Measurements from ENCODE around the gene NTM.

NTM gene

DNA sequence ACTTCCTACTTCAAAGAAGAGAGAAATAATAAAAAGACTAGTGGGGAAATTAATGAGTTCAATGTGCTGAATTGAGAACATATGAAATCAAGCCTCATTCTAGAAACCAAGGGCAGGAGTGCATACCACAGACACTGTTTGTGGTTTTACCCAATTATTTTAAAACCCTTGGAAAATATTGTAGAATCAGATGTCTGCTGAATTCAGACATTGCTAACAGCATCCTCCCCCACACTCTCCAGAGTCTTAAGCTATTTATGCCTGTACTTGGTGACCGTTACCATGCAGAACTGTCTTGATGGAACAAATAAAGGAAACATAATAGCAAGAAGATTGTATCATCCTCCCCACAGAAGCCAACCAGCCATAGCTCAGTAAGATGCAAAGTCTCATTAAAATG, 850.1 kb downstream of the NTM start:
- no peak for DNase-seq (ENCODE audit: low spot score)

DNA sequence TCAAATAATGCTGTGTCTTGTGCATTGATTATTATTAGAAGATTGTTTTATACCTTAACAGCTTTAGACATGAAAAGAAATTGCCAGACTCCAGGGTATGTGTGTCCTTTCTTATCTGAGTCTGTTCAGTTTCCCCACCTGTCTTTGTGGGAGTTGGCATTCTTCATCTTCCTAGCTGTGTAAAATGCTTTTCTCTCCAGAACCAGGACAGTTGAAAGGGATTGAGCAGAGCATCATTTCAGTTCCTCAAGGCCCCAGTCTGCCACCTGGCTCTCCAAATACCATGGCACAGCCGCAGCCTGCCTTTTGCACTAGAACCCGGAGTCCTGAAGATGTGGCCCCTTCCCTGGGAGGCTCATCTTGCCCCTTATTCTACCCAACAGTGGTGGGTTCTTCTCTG, 851.9 kb downstream of the NTM start:
- DNase-seq (ENCODE audit: low spot score), result no peak

DNA sequence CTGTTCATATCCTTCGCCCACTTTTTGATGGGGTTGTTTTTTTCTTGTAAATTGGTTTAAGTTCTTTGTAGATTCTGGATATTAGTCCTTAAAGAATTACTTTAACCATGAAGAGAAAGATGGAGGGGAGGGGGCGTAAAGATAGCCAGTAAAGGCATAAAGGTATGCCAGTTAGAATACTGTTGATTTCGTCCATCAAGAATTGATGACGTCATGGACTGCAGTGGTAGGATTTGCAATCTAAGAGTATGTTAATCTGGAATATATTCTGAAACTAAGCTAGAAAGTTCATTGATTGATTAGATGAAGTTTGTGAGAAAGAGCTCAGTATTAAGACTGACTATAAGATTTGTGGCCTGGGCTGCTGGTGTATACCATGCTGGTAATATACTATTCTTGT, 856.1 kb downstream of the NTM start:
- no peak for DNase-seq (ENCODE audit: low spot score)

DNA sequence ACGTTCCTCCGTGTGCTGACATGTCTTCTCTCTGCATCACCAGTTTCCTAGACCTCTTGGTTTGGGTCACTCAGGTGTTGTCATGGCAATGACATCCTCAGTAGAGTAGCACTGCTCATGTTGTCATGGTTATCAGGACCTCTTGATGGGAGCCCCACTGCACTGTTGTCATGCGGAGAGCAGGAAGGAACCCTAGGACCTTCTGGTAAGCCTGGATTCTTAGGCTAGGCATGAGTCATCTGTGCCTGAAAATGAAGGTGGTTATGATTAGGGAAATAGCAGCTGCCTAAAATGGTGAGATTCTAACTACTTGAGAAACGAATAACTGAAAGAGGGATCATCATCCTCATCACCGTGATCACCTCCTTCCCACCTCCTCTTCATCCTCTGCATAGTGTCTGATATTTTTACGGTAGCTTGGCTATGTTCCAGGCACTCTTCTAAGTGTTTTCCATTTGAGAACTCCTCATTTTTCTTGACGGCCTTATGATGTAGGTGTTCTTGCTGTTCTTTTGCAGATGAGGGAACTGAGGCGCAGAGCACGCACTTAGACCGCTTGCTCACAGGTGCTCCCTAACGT, 858.4 kb downstream of the NTM start:
- DNase-seq (ENCODE audit: low spot score), result no peak

DNA sequence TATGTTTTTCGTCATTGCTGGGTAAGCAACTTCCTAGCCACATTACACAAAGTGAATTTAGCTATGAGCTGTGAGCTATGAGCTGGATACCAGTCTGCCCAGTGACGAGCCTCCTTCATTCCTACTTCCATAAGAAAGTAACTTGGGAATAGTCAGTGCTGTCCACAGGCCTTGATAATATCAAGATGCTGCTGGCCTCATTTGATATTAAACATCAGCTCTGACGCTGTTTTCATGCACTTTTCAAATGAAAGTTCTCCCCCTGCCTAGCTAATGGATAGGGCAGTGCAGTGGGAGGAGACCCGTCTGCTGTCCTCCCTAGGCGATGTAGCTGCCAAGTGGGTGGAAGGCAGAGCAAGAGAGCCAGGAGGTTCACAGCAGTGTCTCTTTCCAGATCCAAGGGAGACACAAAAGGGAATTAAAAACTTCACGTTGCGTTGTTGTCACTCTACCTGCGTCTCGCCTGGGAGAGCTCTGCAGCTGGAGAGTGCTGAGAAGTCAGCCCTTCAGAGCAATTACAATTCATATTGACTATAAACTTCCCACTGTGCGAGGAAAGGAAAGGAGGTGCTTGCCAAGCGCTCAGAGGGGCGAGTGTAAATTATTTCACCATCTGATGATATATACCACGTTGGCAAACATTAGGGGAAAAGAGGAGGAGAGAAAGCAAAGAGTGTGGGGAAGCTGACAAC, 861.4 kb downstream of the NTM start:
- no peak for DNase-seq (ENCODE audit: low spot score)

DNA sequence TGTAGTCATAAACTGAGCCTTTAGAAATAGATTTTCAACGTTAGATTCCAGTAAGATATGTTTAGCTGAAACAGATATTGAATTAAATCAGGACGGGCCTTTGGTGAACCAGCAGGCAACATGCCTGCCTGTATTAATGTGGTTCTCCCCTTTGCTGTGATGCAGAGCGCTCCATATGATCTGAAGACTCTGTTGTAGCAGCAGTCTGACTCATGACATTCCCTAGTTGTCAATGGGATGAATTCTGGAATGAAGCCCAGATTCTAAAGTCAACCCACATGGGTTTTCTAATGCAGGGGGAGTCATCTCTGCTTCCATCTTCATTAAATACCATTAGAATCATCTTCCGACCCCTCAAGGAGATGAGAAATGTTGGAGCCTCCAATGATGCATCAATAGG, 864.5 kb downstream of the NTM start:
- DNase-seq (ENCODE audit: low spot score), result no peak

DNA sequence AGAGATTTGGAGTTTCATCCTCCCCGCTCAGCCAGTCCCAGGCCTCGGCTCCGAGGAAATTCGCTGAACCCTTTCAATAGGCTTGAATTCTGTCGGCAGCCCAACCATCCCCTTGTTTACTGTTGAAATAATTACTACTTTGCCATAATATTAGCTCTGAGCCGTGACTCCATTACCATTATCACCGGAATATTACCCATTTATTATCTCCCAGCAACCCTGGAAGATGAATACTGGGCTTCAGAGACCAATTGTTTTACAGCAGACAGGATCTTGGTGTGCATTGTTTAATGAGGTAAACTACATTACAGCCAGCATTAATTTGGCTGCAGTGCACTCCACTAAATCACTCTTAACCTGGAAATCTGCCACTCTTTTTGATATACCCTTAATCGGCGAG, 867.4 kb downstream of the NTM start:
- DNase-seq (ENCODE audit: low spot score), result no peak

DNA sequence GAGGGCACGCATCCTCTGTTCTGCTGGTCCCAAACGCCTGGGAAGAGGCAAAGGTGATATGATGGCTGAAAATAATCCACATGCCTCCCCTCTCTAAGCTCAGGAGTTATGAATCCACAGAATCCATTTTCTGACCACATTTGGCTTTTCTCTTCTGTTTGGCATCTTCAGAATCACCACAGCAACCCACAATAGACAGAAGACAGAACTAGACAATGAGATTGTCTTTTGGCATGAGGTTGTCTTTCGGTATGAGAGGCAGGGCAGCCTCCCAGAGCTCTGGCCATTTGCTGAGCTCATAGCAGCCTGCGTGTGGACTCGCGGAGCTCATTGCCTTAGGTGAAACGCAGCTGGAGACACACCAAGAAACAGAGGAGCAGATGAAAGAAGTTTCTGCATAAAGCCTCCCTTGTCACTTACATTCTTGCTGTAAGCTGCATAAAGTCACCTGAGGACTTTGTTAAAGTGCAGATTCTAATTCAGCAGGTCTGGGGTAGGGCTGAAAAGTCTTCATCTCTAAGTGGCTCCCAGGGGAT, 868.0 kb downstream of the NTM start:
- DNase-seq (ENCODE audit: low spot score), result no peak

DNA sequence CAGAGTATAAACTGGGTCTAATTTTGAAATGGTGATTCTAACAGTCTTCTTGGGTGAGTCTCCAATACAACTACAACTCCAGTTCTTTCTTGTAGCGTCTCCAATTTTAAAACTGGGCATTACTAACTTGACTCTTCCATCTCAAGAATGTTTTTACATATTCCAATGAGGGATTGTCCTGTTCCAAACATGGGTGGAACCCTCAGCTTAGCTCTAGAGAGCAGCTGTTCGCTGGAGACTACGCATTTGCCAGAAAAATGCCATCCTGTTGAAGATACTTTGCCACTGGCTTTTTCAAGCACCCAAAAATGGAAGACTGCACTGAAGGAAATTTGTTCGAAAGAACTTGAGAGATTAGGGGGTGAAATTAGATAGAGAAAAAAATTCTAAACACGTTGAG, 870.0 kb downstream of the NTM start:
- no peak for DNase-seq (ENCODE audit: low spot score)

DNA sequence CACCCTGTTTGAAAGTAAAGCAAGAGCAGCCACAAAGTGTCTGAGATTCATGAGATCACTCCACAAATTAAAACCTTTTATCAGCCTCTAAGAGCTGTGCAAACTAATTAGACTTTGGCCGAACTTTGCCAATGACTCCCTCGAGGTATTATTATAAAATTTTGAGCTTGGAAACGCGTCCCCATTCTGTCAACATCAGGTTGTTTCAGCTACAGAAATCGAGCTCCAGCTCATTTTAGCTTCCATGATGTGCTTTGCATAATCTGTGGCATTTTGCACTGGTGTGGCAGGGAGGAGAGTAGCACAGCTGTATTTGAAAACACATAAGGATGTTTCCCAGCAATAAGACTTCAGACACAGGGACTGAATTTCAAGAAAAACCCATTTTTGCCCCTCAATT, 872.2 kb downstream of the NTM start:
- no peak for DNase-seq (ENCODE audit: low spot score)

DNA sequence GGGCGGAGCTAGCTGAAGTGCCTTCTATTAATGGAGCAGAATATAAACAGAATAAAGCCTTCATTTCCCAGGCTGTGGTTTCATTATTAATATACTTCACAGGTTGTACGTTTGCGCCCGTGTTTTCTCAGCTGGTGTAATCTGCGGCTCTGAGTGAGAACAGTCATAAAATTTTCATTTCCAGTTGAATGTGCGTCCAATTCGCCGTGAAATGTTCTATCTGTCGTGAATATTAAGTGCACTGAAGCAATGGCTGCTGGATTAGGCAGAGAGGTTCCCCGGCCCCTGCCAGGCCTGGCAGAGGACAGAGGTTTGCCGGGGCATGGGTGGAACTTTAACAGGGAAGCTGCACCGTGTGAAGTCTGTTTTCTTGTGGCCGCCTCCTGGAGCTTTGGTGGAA, 874.4 kb downstream of the NTM start:
- DNase-seq (ENCODE audit: low spot score), result no peak

DNA sequence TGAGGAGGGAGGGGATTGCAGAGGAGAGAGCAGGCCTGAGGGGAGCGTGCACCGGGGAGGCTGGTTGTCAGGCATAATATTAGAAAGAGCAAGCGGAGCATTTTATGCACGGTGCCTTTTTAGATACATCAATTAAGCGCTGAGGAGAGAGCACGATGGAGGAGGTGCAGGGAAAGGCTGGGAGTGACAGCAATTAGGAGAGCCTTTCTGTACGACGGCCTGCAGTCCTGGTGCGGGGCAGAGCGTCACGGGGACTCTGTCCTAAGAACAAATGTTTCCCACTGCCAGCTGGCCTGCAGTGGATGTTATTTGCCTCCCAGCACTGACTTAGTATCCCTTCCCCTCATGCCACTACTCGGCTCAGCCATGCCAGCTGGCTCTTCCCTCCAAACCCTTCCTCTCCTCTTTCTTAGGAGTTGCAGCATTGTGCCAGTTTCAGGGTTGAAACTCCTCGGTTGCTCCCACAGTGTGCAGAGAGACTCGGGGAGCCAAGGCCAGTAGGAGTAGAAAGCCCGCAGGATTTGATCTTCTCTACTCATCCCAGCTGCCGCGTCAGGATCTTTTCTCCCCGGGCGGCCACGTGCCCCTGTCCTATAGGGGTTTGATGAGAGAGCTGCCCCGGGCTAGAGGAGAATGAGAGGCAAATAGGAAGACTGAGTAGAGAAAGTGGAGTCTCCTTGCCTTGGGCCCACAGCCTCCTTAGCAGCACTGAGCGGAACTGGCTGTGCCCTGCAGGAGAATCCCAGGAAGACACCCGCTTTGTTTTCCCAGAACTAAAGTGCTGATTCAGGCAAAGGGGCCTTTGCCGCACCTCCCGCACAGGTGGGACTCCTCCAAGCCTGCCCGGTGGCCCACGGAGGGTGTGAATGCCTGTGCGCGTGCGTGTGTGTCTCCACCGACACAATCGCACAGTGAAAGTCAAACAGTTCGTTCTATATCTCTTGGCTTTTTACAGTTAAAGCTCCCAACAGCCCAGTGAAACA, 875.3 kb downstream of the NTM start:
- DNase-seq (ENCODE audit: low spot score), result no peak

DNA sequence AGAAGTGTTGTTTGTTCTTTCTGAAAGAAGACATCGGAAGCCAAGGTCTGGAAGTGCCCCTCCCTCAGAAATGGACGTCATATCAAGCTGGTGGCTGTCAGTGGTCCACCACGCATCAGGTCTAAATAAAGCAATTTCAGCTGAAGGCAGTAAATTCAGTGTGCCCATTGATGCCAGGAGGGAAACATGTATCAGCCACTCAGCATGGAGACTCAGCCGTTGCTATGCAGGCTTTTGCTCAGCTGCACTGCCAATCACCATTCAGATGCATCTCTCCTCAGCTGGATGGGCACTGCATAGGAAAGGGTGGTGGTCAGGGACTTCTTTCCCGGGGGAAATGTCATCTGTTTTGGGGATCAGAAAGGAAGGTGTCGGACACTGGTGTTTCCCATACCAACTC, 878.2 kb downstream of the NTM start:
- no peak for DNase-seq (ENCODE audit: low spot score)

DNA sequence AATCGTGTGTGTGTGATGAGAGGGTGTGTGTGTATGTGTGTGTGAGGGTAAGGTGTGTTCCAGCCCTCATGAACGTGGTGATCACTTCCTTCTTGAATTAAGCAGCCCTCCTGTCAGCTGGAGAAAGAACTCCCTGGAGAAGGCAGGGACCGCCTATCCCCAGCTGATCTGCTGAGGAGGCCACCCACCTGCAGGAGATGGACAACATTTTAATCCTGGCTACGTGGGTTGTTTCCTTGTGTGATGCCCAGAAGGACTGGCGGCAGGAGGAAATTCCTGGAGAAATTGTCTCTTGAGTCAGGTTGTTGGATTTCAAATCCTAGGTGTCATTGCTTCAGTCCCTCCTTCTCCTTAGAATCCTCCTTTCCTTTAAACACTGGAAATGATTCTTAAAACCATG, 878.8 kb downstream of the NTM start:
- DNase-seq (ENCODE audit: low spot score), result no peak

DNA sequence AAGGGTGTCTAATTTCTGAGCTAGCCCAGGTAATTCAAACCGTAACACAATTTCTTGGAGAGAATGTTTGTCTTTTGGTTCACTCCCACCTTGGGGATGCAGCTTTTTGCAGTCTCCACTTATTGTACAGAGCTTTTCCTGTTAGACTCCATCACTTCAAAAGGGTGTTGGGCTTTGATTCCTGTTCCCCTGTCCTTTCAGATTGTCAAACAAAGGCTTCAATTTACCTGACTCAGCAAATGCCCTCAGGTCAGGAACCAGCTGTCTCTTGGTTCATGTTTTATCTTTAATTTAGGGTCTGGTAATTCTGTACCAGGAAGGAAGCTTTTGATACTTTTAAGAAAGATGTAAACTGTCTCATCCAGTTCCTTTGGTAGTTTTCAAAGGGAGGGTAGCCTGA, 880.6 kb downstream of the NTM start:
- no peak for DNase-seq (ENCODE audit: low spot score)

DNA sequence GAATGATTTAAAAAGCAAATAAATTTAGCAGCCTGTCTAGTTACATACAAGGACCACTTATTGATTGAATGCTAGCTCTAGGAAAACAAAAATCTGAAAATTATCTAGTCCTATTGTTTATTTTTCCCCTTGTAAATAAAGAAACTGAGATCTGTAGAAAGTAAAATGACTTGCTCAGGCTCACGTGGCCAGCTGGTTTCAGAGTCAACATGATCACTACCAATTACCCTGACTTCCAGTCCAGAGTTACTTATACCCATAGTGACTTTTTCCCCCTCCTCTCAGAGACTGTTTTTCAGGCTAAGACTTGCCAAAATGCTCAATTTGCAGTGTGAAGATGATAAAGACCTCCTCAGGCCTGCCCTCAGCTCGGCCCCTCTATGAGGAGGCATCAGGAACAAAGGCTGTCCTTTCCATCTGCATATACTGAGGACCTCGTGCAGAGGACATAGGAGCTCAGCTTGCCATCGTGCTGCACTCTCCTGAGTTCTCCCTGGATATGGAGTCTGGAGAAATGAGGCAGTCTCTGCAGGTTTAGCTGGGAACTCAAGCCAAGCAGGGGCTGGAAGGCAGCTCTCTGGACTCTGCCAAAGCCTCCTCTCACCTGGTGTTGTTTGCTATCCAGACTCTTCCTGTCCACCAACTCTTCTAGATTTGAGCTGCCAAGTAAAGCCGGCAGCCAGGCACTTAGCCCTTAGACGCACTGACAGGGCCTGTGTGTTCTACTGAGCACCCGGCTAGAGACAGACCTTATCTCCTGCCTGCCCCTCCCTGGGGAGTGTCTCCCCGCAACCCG, 883.3 kb downstream of the NTM start:
- DNase-seq (ENCODE audit: low spot score), result no peak

DNA sequence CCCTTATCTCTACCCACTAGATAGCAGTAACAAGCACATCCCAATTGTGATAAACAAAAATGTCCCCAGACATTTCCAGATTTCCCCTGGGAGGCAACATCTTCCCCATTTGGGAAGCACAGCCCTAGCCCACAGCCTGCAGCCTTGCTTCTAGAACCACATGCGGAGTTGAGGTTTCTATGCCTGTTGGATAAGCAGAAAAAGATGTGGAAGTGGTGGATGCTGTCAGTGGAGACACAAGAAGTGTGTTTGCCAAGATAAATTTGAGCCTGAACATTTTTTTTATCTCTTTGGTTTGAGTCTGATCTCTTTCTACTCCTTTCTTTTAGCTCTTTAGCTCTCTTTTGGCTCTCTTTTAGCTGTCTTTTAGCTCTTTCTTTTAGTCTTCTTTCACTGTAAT, 884.5 kb downstream of the NTM start:
- no peak for DNase-seq (ENCODE audit: low spot score)

DNA sequence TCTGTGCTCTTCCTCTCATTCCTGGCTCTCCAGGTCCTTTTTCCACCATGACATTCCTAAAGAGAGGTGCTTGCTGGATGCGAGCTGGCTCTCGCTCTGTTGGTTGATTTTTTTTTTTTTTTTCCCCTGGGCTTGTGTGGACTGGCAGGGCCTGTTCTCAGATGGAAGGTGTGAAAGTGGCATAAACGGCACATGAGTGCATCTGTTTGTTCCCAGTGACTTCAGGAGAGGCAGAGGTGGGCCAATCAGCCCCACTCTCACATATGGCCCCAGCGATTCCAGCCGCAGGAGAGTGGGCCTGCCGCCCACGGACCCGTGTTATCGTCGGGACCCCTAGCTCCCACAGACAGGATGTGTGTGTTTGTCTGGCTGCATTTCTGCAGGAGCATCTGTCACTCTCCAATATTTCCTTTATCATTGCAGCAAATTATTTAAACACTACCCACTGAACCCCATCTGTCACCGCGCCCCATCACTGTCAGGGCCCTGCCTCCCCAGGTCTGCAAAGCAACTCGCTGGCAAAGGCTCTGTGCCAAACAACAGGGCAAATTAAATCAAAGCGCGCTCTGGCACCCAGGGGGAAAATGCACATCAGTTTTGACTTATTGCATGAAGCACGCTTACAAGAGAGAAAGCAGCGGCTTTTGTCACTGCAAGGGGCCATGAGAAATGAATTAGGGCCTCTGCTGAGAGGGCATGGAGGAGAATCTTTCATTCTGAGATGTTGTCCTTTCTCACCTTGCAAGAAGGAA, 886.3 kb downstream of the NTM start:
- no peak for DNase-seq (ENCODE audit: low spot score)

DNA sequence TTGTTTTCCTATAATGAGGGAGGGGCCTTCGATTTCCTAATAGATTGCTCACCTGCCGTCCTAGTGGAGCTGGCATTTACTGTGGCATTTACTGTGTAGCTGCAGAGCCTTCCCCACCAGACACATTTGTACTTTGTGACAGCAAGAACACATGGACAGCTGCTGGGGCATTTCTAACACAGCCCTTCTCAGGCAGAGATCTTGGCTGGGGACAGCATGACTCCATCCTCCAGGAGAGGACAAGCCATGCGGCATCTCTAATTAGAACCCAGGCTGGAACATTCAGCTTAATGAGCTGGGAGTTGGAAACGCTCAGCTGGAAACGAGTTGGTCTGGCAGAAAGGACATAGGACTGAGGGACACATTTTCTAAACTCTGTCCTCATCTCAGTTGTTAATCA, 887.5 kb downstream of the NTM start:
- no peak for DNase-seq (ENCODE audit: low spot score)

DNA sequence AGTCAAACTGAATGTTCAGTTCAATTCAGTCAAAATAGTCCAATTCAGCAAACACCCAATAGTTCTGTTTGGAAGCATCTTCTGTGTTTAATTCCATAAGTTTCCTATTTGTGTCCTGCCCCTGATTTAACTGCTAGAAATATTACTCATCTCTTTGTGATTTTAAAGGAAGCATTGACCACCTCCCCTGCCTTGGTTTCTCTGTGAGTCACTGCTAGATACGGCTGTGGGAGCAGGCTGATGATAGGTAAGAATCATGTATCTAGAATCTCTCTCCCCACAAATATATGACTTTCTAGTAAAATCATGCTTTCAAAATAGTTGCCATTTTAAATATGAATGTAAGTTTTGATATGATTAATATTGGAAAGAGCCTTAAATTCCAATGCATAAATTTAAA, 888.5 kb downstream of the NTM start:
- no peak for DNase-seq (ENCODE audit: low spot score)

DNA sequence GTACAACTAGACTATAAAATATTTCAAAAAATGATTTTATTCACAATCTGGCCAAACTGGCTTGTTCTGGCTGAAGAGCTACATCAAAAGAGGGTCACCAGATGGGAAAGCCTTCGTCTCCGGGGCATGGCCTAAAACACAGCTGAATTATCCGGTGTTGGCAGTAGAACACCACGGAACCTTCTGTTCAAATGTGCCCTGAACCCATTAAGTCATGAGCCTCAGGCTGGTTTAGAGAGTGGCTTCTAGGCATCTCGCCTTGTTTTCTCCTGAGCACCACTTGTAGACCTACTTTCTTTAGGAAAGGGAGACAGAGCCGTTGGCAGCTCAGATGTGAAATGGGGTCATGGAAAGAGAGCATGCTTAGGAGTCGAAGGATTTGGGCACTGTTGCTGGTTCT, 890.2 kb downstream of the NTM start:
- no peak for DNase-seq (ENCODE audit: low spot score)
